CD4-positive, alpha-beta T cell treated with Interferon gamma for 1 hour (primary cell): ENCODE results near the gene NREP.

Source experiments
- DNase-seq: peaks from one replicate; pipeline ENCODE4 v3.0.0-alpha.2; 2020

NREP gene

DNA sequence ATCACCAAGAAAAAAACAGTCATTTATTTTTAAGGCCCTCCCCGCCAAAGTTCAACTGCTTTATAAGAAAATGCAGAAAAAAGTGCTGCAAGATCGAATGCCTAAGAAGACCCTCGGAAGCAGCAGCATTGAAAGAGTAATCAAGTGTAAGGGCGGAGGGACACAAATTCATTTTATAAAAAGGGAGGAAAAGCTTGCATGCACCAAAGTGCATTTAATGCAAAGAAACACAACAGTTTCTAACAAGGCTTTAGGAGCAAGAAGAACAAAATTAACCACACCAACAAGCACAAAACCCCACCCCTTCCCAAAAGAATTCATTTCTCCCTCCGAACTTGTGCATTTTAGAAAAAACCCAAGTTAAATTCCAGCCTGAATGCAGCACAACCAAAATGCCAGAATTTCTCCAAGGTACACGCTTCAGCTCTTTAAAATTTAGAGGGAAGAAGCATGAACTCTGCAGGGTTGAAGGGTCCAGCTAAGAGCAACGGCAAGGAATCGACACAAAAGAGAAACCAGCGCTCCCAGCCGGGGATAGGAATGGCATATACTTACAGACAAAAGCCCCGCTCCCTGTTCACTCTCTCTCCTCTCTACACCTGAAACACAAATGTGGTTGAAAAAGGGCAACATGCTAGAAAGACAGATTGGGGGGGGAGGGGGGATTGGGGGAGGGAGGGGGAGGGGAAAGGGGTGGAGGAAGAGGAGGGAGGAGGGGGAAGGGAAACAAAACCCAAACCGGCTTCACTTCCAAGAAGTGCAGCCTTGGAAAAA is at the start of gene NREP:
Gene NREP (minus strand): TSS at position 614 of the 774 bp plus-strand sequence. CDS start 1,422 bp downstream, outside the sequence.
- DNase-seq, result no peak

GRCh38 chr5:111806753-111807152 is 49.8 kb upstream of the NREP start:
- no peak for DNase-seq

DNA sequence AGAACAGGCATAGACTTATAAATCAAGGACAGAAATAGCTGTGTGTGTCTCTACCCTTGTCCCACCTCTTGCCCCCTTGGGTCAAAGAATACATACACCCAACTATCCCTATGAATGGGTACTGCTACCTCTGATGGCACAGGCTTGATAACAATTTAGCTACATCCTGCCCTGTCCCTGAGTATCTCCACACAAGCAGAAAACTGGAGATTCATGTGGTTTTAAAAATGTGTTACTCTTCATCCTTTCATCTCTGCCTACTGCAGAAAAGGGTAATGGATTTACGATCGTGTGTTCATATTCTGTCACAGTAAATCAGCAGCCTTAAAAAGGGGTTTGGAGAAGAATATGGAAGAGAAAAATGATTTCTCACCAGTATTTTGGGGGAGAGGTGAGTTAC is 49.2 kb upstream of the NREP start:
- DNase-seq, result no peak

GRCh38 chr5:111805071-111805470 is 48.1 kb upstream of the NREP start:
- DNase-seq, result no peak

DNA sequence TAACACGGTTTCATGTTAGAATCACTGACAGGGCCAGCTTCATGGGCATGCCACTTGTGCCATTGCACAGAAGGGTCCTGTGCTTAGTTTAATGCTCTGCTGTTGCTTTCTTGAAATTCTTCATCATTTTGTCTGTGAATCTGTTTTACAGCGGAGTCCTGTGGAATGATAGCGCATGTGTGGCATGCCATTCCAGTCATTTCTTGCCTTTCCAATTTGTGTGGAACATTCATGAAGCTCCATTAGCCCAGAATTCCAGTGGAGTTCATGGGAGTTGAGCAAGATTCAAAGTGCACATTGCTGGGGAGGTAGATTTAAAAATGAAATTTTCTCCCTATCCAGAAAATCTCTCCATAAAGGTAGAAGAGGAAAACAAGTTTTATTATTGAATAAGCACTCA is 43.4 kb upstream of the NREP start:
- DNase-seq, result no peak

DNA sequence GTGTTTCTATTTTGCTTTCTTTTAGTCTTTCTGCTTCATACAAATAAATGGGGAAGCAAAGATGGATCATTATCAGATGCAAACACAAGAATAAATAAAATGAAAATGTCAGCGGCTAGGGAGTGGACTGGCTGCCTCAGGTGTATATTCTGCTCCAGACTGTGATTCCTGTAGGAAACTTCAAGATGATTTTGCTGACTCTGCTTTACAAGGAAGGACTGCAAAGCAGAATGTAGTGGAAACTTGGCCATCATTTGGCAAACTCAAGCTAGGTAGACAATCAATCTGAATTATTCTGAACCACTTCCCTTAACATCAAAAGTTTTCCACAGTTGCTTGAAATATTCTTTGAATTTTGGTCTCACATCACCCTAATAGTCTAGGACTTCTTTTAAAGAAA is 38.1 kb upstream of the NREP start:
- DNase-seq, result no peak

DNA sequence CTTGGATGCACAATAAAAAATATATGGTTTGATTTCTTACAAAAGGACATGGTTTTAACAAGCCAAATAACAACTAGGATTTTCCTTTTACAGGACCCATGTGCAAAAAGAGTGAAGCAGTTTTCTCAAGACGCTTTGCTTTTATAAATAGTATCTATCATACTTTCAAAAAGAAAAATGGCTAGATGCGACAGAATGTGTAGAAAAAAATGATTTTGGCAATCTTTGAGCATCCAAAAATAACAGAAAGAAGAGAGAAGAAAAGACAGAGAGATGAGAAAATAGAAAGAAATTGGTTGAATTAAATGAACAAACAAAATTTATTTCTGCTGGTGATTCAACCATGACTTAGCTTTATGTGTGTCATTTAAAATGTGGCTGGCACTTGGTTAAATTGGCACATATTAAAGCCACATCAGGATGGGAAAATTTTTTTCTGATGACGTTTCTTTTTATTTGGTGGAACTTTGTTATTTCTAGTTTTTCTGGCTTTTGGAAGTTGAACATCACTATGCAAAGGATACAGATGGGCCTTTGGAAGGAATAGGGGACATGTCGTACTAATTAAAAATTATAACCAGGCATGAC is 35.6 kb upstream of the NREP start:
- DNase-seq, result no peak

DNA sequence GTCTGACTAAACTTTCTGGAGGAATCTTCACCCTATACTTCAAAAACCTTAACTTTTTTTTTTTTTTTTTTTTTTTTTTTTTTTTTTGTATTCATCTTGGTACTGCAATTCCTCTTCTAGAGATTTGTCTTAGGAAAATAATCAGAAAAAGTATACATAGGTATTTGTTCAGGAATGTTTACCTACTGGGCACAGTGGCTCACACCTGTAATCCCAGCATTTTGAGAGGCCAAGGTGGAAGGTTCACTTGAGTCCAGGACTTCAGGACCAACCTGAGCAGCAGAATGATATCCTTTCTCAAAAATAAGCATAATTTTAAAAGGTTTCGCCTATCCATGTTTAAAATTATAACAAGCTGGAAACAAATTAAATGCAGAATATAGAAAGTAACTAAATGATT is 33.3 kb upstream of the NREP start:
- DNase-seq, result no peak

DNA sequence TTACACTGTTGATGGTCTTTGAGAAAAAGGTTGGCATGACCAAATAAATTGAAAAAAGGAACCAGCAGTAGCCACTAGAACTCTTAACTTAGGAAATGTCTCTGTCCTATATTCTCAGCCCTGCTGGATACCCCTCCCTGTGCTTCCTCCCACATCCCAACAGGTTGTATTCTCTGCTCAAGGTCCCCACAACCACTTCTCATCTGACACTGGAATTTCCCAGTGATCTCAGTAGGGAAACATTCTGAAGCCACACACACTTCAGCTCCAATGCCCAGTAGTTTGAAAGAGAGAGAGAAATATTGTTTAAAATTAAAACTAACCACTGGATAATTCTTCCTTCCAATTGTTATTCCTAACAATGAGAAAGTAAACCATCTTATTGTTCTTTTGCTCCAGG is 30.0 kb upstream of the NREP start:
- DNase-seq, result no peak

- no peak for DNase-seq
Measured at GRCh38 chr5:111784491-111785181, 27.6 kb upstream of the NREP start.

DNA sequence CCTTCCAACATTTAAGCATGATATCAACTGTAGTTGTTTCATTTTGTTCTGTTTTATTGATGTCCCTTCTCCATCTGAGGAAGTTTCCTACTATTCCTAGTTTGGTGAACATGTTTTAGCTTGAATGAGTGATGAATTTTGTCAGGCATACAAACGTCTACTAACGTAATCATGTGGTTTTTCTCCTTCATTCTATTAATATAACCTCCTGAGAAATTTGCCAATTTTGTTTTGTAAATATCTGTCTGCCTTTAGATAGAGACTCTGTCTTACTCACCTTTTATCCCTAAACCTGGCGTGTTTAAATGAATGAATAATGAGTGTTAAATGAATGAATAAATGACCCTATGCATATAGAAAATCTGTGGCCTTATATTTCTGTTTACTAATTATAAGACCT is 26.5 kb upstream of the NREP start:
- no peak for DNase-seq

DNA sequence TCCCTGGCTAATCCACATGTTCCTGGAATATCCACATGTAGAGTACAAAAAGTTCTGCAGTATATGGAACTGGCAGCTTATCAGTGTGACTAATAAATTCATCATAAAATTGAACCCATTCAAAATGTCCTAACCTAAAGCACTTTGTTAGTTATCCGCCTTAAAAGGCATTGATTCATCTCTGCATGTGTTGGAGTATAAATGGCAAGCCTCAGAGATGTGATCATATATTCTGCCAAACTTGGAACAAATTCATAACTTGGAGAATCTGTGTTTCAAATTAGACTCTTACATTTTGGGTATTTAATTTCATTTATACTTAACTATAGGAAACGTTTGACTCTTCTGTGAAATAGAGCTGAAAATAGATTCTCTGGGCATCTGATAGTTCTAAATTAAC is 25.2 kb upstream of the NREP start:
- DNase-seq, result no peak

GRCh38 chr5:111781200-111781599 is 24.2 kb upstream of the NREP start:
- peak; percentile 6 for DNase-seq

DNA sequence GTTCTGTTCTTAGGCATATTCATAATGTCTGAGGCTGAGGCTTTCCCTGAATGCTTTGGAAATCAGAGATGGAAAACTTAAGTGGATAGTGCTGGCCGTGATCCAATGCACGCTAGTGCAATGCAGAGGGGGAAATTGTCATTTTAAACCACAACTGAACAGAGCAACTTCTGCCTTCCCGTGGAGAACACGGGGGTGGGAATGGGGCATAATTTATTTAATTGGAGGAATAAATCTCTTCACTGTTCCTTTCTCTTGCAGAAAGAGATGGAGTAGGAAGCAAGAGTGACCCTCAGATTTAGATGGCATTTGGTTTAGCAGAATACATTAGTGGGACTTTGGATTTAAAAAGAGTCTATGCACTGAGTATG is 22.9 kb upstream of the NREP start:
- no peak for DNase-seq

GRCh38 chr5:111779260-111779921 is 22.4 kb upstream of the NREP start:
- DNase-seq, result no peak

GRCh38 chr5:111776913-111777781 is 20.2 kb upstream of the NREP start:
- DNase-seq, result no peak

DNA sequence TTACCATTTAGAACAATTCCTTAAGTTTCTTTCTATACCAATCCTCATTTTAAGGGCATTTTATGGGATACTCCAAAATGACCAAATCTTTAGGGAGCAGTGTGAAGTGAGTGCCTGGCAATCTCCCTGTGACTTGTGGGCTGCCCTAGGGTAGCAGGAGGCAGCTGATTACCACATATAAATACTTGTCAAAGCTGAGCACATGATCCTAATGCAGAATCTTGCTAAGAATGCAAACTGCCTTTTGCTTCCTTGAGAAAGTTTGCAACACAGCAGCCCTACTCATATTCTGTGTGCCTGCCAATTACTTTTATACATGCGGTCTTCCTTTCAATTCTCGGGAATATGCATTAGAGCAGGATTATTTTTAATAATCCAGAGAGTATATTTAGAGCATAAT is 18.2 kb upstream of the NREP start:
- no peak for DNase-seq

- no peak for DNase-seq
Measured at GRCh38 chr5:111774525-111774924, 17.5 kb upstream of the NREP start.

GRCh38 chr5:111772456-111773122 is 15.6 kb upstream of the NREP start:
- DNase-seq, result no peak

- no peak for DNase-seq
Measured at GRCh38 chr5:111769541-111769940, 12.5 kb upstream of the NREP start.

DNA sequence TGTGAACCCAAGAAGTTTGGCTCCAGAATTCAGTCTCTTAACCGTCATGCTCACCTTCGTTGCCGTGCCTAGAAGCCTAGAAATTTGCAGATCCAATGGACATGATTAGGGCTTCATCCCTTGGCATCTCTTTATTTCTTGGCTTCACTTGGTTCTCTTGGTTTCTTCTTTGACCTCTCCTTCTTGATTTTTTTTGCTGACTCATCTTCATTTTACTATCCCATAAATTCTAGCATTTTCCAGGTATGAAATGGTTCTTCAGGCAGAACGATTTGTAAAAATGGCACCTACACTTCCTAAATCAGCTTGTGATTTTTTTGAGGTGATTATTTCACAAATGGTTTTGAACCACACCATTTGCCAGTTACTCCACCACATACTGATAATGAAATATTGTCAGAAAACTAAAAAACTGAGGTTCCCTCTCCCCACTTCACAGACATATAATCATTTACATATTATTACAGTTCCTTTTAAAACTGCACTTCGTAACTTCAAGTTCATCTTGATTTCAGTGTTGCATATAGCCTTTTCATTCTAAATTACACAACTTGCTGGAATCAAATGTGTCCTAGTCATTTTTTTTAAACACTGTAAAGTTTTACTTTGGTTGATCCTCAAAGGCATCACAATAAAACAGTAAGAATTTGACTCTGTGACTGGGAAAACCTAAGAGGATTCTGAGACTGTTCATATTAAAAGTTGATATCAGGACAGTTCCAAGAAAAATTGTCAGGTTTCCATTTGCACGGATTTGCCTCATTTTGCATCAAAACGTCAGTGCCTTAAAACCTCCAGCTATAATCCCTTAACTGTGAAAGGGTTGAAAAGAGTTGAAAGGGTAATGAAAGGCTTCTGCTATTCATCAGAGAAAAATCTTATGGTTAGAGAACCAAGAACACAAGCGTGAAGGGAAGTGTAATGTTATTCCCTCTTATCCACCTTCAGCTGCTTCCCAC is 8.9 kb upstream of the NREP start:
- DNase-seq, result no peak
